GM18868 (cell line): ENCODE data around the gene BOK.

ENCODE experiments used
- ATAC-seq: cut with Tn5 transposase; IDR thresholded peaks from one replicate; pipeline ENCODE4 v1.9.1; 2021; ENCODE audit warnings: mild to moderate bottlenecking, moderate library complexity; ENCODE audit not compliant: unreplicated experiment

Gene BOK

GRCh38 chr2:241618296-241618805, 59.8 kb downstream of the BOK start:
- ATAC-seq = no peak

- ATAC-seq = no peak
Measured at GRCh38 chr2:241618829-241619228, 60.3 kb downstream of the BOK start.

- ATAC-seq = no peak
Measured at GRCh38 chr2:241619597-241620418, 61.3 kb downstream of the BOK start.

GRCh38 chr2:241620419-241620769, 61.8 kb downstream of the BOK start:
- no peak for ATAC-seq
